GM20431 (cell line): ENCODE results near the gene VPS37D.
"Not testable (repeated sequence)": the region's sequence is repeated elsewhere in the genome, so short reads cannot be mapped to it uniquely, and the experiment has no call there.

Source experiments
- in situ Hi-C: fragments of 300-500 bp; cut with MseI, MboI; formaldehyde crosslinking; loops from one replicate; pipeline ENCODE4 v1.15.0; 2020; ENCODE audit warnings: low sequenced_read_pairs; ENCODE audit not compliant: unreplicated experiment

The VPS37D gene

DNA sequence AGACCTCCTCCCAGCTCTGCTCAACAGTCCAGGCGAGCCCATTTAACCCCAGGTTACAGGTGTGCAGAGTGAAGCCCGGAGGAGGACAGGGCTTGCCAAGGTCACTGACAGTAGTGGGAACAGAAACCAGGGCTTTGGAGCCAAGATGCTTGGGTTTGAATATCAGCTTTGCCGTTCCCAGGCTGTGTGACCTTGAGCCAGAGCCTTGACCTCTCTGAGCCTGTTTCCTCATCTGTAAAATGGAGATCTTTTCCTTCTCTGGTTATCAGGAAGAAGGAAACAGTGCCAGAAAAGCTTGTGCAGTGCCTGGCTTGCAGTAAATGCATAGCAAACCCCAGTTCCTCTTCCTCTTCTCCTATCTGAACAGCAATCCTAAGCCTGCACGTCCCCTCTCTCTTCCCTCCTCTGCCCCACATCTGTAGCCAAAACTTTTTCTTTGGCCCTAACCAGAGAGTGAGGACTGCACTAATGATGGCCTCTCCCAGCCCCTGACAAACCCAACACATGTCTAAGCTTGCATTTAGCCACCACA is 21.9 kb upstream of the VPS37D start:
- in situ Hi-C loops, result no loop called here

DNA sequence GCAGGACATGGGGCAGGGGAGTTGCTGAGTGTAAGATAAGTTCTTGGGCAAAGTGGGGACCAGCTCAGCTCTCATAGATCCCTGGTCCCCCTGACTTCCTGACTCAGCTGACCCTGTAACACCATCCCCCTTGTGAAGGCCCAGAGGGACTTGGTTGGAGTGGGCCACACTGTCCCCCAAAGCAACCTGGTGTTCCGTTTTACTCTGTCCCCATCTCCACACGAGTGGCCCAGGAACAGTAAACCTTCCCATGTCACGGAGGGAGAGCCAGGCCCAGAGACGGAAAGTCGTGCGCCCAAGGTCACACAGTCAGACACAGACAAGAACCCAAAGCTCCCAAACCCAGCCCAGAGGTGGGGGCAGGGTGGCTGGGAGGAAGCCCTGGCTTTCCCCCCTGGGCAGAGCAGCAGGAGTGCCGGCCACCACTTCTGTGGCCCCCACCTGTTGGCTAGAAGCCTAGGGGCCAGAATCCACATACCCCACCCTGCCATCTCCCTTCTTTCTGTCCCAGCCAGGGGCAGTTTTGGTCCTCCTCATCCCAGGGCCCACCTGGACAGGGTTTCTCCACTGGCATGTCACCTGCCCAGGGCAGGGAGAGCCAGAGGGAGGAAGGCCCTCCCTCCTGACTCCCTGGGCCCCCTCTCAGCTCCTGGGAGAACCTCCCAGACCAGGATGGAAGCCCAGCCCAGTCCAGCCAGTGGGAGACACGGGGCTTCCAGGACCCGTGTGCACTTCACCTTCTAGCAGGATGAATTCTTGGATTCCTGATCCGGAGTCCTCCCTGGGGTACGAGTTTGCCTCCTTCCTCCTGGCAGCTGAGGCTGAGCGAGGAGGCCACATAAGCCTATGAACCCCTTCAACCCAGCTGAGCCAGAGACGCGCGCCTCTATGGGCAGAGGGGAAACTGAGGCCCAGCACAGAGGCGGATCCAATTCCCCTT is 20.6 kb upstream of the VPS37D start:
- in situ Hi-C loops, result no loop called here

DNA sequence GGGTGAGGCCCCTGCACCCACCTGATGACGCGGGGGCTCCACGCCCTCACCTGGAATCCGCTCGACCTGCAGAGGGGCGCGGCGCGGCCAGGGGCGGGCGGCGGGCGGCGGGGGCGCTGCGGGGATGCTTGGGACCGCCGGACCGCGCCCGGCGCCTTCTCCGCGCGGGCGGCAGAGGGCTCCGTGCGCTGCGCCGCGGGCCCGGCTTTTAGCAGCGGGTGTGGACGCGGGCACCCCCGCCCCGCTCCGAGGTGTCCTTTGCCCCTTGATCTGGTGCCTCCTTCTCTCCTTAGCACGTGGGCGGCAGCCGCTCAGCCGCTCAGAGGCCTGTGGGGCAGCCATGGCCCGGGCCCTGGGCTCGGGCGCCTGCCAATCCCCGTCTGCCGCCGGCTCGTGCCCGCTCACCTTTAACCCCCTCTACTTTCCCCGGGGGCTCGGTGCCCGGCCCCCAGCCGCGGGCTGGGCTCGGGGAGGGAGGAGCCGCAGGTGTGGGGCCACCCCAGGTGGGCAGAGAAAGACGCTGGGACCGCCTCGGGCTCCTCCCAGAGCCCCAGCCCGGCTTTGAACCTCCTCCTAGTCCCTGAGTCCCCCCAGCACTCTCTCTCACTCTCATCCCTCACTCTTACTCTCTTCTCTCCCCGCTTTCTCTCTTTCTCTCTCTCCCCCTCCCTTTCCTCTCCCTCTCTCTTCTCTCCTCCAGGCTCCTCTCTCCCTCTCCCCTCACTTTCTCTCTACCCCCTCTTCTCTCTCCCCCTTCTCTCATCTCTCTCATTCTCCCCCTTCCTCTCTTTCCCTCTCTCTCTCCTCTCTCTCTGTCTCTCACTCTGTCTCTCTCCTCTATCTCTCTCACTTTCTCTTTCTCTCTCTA is 19.7 kb upstream of the VPS37D start:
- in situ Hi-C loops, result no loop called here

DNA sequence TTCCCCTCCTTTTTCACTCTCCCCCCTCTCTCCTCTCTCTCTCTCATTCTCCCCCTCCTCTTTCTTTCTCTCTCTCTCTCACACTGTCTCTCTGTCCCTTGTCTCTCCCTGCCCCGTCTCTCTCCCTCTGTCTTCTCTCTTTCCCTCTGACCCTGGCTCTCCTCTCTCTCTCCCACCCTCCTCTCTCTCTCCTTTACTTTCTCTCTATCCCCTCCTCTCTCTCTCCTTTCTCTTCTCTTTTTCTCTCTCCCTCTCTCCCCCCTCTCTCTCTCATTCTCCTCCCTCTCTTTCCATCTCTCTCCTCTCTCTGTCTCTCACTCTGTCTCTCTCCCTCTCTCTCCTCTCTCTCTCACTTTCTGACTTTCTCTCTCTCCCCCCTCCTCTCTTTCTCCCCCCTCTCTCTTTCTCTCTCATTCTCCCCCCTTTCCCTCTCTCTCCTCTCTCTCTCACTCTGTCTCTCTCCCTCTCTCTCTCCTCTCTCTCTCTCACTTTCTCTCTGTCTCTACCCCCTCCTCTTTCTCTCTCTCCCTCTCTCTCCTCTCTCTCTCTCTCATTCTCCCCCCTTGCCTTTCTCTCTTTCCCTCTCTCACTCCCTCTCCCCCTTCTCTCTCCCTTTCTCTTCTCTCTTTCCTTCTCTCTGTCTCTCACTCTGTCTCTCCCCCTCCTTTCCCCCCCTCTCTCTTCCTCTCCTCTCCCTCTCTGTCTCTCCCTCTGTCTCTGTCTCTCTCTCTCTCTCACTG is 18.9 kb upstream of the VPS37D start:
- in situ Hi-C loops, result no loop called here

DNA sequence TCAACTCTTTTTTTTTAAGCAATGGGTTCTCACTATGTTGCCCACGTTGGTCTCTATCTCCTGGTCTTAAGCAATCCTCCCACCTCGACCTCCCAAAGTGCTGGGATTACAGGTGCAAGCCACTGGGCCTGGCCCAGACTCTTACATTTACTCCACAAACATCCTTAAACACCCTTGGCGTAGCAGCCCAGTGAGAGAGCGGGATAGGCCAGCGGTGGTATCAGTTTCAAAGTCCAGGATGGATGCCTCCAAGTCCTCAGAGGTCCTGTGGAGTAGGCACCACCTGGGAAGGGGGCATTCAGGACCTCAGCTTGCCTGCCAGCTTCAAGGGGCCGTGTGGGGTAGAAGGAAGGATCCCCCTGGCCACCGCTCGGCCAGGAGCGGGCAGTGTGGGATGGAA is 18.1 kb upstream of the VPS37D start:
- in situ Hi-C loops, result no loop called here

DNA sequence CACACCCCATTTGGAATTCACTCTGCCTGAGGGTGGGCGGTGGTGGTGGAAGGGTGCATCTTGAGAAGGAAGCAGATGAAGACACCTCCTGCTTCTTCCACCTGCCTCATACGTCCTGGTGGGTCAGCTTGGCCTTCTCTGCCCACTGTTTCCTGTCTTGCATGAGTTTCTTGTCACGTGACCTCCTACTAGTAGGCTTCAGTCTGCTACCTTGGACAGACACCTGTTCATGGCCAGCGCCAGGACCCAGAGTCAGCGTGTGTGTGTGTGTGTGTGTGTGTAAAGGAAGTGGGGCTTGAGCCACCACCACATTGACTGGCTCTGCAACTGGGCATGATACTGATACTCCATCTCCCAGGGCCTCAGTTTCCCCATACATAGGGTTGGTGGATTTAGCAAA is 17.1 kb upstream of the VPS37D start:
- in situ Hi-C loops, result loop anchor here (10.0 kb wide), 1 partner anchor 64 kb away; the partner anchor contains the start of gene STX1A

DNA sequence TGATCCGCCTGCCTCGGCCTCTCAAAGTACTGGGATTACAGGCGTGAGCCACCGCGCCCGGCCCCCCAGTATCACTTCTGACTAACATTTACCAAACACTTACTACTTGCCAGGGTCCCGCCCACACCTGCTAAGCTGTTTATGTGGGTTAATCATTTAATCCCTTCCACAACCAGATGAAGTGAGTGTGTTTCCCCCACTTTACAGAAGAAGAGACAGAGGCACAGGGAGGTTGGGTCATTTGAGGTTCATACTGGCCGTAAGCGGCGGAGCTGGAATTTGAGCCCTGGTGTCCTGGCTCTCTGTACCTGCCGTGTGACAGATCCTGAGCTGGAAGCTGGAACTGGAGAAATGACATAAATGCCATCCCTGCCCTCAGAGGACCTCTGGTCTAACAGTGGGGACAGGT is 15.1 kb upstream of the VPS37D start:
- in situ Hi-C loops, result loop anchor here (10.0 kb wide), 1 partner anchor 62 kb away; the partner anchor contains the start of gene STX1A

DNA sequence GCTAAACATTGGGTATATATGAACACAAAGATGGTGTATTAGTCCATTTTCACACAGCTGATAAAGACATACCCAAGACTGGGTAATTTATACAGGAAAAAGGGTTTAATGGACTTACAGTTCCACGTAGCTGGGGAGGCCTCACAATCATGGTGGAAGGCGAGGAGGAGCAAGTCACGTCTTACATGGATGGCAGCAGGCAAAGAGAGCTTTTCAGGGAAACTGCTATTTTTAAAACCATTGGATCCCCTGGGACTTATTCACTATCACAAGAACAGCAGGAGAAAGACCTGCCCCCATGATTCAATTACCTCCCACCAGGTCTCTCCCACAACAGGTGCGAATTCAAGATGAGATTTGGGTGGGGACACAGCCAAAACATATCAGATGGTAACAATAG is 12.3 kb upstream of the VPS37D start:
- in situ Hi-C loops, result loop anchor here (10.0 kb wide), 1 partner anchor 59 kb away; the partner anchor contains the start of gene STX1A

DNA sequence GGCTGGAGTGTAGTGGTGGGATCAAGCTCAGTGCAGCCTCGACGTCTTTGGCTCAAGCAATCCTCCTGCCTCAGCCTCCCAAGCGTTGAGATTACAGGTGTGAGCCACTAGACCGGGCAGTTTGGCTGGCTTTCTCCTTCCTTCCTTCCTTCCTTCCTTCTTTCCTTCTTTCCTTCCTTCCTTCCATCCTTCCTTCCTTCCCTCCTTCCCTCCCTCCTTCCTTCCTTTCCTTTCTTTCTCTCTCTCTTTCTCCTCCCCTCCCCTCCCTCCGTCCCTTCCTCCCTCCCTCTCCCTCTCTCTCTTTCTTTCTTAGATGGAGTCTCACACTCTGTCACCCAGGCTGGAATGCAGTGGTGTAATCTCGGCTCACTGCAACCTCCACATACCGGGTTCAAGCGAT is 7.6 kb upstream of the VPS37D start:
- in situ Hi-C loops, result loop anchor here (10.0 kb wide), 1 partner anchor 55 kb away; the partner anchor contains the start of gene STX1A

DNA sequence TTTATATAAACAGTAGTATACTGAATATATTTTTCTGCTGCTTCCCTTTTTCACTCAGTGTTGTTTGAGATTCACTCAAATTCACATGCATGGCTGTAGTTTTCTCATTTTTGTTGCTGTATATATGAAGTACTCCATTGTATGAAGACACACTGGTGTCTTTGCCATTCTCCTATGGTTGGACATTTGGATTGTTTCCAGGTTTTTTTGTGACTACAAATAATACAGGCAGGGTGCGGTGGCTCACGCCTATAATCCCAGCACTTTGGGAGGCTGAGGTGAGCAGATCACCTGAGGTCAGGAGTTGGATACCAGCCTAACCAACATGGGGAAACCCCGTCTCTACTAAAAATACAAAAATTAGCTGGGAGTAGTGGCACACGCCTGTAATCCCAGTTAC is 7.0 kb upstream of the VPS37D start:
- in situ Hi-C loops, result not testable (repeated sequence)

DNA sequence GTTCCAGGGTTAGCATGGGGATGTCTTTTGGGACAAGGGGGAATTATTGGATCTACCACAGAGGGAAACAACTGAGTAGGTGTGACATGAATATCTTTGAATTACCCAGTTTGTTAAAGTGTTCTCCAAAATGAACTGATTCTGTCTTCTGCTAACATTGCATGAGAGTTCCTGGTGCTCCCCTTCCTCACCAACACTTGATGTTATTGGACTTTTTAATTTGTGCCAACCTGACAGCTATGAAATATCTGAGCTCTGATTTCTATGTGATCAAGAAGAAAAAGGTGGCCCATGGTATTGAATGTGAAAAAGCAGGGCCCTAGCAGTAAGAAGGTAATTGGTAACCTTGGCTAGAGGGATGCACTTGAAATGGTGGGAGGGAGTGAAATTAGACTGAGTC is 4.6 kb upstream of the VPS37D start:
- in situ Hi-C loops, result no loop called here

DNA sequence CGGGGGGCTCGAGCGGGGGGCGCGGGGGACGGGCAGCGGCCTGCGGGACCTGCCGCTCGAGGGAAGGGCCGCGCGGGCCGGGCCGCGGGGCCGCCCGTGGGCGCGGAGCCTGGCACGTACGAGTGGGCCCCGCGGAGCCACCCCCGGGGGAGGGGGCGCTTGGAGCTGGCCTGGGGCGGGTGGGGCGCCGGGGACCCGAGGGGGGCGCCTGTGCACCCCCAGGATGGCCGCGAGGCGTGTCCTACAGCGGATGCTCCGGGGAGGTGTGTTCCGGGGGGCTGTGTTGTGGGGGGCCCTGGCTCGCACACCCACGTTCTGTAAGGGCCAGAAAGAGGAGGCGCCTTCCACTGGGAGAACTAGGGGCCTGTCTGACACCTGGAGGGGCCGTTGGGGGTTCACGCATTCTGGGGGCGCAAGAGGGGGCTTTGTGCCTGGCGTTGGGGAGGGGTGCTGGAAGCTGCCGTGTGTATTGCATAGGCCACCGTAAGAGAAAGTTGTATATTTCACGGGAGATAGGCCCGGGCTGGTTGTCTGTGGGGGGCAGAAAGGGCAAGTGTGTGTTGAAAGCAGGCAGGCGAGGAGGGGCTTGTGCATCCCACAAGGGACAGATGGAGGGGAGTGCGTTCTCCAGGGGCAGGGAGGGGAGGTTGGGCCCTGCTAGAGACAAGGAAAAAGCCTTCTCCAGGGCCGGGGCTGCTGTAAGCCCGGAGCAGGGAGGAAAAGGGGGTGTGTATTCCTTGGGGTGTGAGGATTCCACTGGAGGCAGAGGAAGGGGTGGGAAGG is 663 bp downstream of the VPS37D start:
- in situ Hi-C loops, result no loop called here

DNA sequence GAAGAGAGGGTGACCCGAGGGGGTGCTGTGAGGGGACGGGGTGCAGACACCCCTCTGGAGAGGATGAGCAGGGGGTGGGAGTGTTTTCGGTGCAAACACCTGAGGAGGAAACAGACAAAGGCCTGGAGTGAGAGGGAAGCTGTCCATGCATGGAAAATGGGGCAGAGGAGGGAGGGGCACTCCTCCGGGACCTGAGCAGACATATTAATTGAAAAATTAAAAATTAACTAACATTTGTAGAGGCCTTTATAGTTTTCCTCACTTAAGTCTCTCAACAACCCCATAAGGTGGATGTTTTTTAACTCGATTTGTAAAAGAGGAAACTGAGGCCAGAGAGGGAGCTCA is 1.2 kb downstream of the VPS37D start:
- in situ Hi-C loops, result no loop called here

DNA sequence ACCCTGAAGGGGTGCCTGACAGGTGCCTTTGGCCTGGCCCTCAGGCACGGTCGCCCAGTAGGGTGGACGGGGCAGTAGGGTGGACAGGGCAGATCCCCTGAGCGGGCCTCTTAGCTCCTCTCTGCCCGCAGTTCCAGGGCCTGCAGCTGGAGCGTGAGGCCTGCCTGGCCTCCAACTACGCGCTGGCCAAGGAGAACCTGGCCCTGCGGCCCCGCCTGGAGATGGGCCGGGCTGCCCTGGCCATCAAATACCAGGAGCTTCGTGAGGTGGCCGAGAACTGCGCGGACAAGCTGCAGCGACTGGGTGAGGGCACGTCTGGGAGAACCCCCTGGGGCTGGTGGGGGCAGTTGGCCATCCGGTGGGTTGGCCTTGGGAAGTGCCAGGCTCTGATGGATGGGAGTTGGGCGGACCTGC is 1.7 kb downstream of the VPS37D start:
- in situ Hi-C loops, result no loop called here

DNA sequence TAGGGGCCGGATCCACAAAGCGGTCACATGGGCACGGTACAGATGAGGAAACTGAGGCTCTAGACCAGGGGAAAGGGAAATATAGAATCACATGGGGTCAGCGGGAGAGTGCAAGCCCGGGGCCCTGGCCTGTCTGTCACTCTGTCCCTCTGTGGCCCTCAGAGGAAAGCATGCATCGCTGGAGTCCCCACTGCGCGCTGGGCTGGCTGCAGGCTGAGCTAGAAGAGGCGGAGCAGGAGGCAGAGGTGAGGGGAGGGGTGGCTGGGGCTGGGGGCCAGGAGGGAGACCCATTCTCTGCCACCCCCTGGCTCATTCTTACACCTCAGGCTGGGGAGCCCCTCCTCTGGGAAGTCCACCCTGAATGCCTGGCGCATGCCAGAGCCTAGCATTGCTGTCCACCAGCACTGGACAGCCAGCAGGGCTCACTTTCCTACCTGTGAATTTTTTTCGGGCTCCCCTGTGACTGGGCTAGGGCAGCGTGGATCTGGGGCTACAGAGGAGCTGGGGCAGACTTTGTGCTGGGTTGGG is 2.3 kb downstream of the VPS37D start:
- in situ Hi-C loops, result no loop called here

DNA sequence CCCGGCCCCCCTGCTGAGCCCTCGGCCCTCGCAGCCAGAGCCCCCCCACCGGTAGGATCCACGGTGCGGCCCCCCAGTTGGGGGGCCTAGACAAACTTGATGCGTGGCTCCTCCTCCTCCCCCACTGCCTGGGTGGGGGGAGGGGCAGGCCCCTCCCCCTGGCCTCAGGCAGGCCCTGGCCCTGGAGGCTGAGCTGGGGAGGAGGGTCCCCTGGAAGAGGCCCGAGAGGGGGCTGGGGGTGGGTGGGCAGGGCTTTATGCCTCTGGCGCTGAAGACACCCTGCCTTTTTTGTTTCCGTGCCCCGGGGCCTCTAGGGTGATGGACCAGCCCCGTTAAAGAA is 3.7 kb downstream of the VPS37D start:
- in situ Hi-C loops, result no loop called here

DNA sequence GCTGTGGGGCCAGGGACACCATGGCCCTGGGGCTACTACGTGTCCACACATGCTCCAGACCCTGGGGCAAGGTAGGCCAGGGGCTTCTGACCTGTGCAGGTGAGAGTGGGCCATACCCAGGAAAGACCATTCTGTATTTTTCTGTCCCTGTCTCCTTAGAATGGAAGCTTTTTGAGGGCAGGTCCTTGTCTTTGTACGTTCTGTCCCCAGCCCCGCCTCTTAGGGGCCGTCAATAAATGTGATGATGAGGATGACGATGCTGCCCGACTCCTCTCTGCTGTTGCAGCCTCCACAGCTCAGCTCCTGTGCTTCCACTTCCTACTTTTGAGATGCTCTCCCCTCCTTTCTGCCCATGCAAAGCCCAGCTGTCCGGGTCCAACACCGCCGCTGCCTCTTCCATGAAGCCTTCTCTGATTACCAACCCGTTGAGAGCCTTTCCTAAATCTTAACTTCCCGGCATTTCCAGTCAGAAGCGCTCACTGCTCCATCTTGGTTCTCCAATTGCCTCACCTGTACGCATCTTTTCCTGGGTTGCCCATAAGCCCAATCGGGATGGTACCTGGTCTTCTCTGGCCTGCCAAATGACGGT is 4.3 kb downstream of the VPS37D start:
- in situ Hi-C loops, result no loop called here

DNA sequence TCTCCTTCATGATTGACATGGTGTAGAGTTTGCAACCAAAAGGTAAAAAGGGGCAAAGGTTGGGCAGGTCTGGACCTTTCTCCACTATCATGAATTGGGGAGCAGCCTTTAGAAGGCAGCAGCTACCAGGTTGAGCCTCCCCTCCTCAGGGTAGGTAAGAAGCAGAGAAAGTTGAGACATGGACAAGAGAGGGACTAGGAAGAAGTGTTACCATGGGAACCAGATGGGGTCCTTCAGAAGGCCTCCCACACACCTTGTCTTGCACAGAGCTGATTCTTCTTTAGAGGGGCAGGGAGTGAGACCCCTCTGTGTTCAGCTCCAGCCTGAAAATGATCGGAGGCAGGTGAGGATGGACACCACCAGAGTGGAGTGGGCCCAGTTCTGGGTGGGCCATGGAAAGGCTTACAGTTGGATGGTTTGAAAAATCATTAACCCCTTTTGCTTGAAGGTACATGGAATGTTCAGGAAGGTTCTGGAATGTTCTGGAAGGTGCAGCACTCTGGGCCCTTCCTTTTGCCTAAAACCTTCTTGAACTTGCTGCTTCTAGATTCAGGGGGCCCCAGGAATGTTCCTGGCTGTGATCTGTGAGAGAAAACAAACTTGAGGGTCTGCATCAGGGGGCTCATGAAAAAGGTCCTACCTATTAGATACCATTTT is 7.0 kb downstream of the VPS37D start:
- in situ Hi-C loops, result no loop called here
